Activated gamma-delta T cell treated with Interleukin-2 at 50 U/mL for 16 hours (primary cell): ENCODE data around the gene PALLD.

Experiments used
- DNase-seq: peaks from one replicate; pipeline ENCODE4 v3.0.0-alpha.2; 2020

The PALLD gene

GRCh38 chr4:168836490-168836889, 339.6 kb downstream of the PALLD start:
- DNase-seq, result no peak

GRCh38 chr4:168837922-168838321, 341.1 kb downstream of the PALLD start:
- DNase-seq, result no peak

- DNase-seq, result no peak
Observed at GRCh38 chr4:168839758-168840391, 343.0 kb downstream of the PALLD start.

- DNase-seq, result no peak
Observed at GRCh38 chr4:168840392-168840763, 343.5 kb downstream of the PALLD start.

GRCh38 chr4:168841000-168841671, 344.3 kb downstream of the PALLD start:
- DNase-seq, result no peak

GRCh38 chr4:168841672-168842019, 344.8 kb downstream of the PALLD start:
- DNase-seq, result no peak

GRCh38 chr4:168842186-168842585, 345.3 kb downstream of the PALLD start:
- no peak for DNase-seq

GRCh38 chr4:168843635-168844034, 346.8 kb downstream of the PALLD start:
- no peak for DNase-seq

- no peak for DNase-seq
Observed at GRCh38 chr4:168844353-168845049, 347.6 kb downstream of the PALLD start.

GRCh38 chr4:168845897-168846296, 349.0 kb downstream of the PALLD start:
- DNase-seq, result no peak

GRCh38 chr4:168846414-168846813, 349.6 kb downstream of the PALLD start:
- DNase-seq, result no peak

GRCh38 chr4:168847771-168848502, 351.1 kb downstream of the PALLD start:
- DNase-seq, result no peak

- DNase-seq, result no peak
Observed at GRCh38 chr4:168849030-168849675, 352.3 kb downstream of the PALLD start.

- DNase-seq, result no peak
Observed at GRCh38 chr4:168849997-168850396, 353.1 kb downstream of the PALLD start.

GRCh38 chr4:168852387-168852786, 355.5 kb downstream of the PALLD start:
- DNase-seq, result no peak

- no peak for DNase-seq
Observed at GRCh38 chr4:168852933-168853713, 356.3 kb downstream of the PALLD start.

GRCh38 chr4:168853770-168854169, 356.9 kb downstream of the PALLD start:
- DNase-seq, result no peak

GRCh38 chr4:168854350-168854921, 357.6 kb downstream of the PALLD start:
- DNase-seq, result no peak

- no peak for DNase-seq
Observed at GRCh38 chr4:168856312-168856711, 359.5 kb downstream of the PALLD start.

GRCh38 chr4:168857009-168857408, 360.2 kb downstream of the PALLD start:
- no peak for DNase-seq

GRCh38 chr4:168857546-168858314, 360.9 kb downstream of the PALLD start:
- DNase-seq, result no peak
